HEK293T (cell line): Measurements from ENCODE around the gene FAM120A.

Experiments
- ARNT ChIP-seq: fragments of 450-650 bp; IDR thresholded peaks from 2 replicates; pipeline ENCODE4 v1.6.1; 2017; ENCODE audit warnings: mild to moderate bottlenecking
- BHLHE40 ChIP-seq: fragments of 450-650 bp; IDR thresholded peaks from 2 replicates; pipeline ENCODE4 v1.6.1; 2016; ENCODE audit warnings: mild to moderate bottlenecking, moderate library complexity, borderline replicate concordance
- CTBP1 ChIP-seq: fragments of 450-650 bp; IDR thresholded peaks from 2 replicates; pipeline ENCODE4 v1.6.1; 2016; ENCODE audit warnings: borderline replicate concordance
- ELF4 ChIP-seq: fragments of 450-650 bp; IDR thresholded peaks from 2 replicates; pipeline ENCODE4 v1.6.1; 2017; ENCODE audit warnings: antibody characterized with exemption
- FOXA1 ChIP-seq: fragments of 450-650 bp; IDR thresholded peaks from 2 replicates; pipeline ENCODE4 v1.6.1; 2016; ENCODE audit warnings: mild to moderate bottlenecking
- FOXM1 ChIP-seq: fragments of 450-650 bp; IDR thresholded peaks from 2 replicates; pipeline ENCODE4 v1.6.1; 2017; ENCODE audit warnings: mild to moderate bottlenecking, borderline replicate concordance
- HDGF ChIP-seq: fragments of 450-650 bp; IDR thresholded peaks from 2 replicates; pipeline ENCODE4 v1.6.1; 2017; ENCODE audit warnings: antibody characterized with exemption, borderline replicate concordance
- L3MBTL2 ChIP-seq: fragments of 450-650 bp; conservative IDR thresholded peaks from 2 replicates; pipeline ENCODE4 v1.6.1; 2016; ENCODE audit warnings: mild to moderate bottlenecking
- LEF1 ChIP-seq: fragments of 450-650 bp; IDR thresholded peaks from 2 replicates; pipeline ENCODE4 v1.6.1; 2017; ENCODE audit warnings: mild to moderate bottlenecking, borderline replicate concordance
- PKNOX1 ChIP-seq: fragments of 450-650 bp; IDR thresholded peaks from 2 replicates; pipeline ENCODE4 v1.6.1; 2016
- SP1 ChIP-seq: fragments of 450-650 bp; IDR thresholded peaks from 2 replicates; pipeline ENCODE4 v1.6.1; 2017
- SUZ12 ChIP-seq: fragments of 450-650 bp; IDR thresholded peaks from 2 replicates; pipeline ENCODE4 v1.6.1; 2016; ENCODE audit warnings: mild to moderate bottlenecking
- TARDBP ChIP-seq: fragments of 450-650 bp; IDR thresholded peaks from 2 replicates; pipeline ENCODE4 v1.6.1; 2016
- ZNF384 ChIP-seq: fragments of 450-650 bp; IDR thresholded peaks from 2 replicates; pipeline ENCODE4 v1.6.1; 2016

GRCh38 chr9:93610206-93610605 is 158.7 kb downstream of the FAM120A start:
- TF ChIP-seq ARNT (no peak), TARDBP (no peak), HDGF (no peak), ZNF384 (no peak), SP1 (no peak), SUZ12 (no peak), FOXA1 (no peak), ELF4 (no peak), BHLHE40 (no peak), PKNOX1 (no peak), CTBP1 (no peak), LEF1 (no peak), L3MBTL2 (no peak), FOXM1 (no peak)
